Subcutaneous preadipocyte (primary cell): ENCODE results near the gene ABCF2. TPM values are rescaled to one million over a fixed set of nuclear protein-coding genes. Genes with fewer than 3 reads are reported as not detected.

Experiments
- total RNA-seq: library from RNA; depleted of rRNA; stranded (reverse); fragments of >200 nt; gene quantifications from 2 replicates; pipeline ENCODE4 v1.2.3, GENCODE V29; 2012

The ABCF2 gene
- 73.9 and 75.7 TPM in 2 replicates for total RNA-seq

DNA sequence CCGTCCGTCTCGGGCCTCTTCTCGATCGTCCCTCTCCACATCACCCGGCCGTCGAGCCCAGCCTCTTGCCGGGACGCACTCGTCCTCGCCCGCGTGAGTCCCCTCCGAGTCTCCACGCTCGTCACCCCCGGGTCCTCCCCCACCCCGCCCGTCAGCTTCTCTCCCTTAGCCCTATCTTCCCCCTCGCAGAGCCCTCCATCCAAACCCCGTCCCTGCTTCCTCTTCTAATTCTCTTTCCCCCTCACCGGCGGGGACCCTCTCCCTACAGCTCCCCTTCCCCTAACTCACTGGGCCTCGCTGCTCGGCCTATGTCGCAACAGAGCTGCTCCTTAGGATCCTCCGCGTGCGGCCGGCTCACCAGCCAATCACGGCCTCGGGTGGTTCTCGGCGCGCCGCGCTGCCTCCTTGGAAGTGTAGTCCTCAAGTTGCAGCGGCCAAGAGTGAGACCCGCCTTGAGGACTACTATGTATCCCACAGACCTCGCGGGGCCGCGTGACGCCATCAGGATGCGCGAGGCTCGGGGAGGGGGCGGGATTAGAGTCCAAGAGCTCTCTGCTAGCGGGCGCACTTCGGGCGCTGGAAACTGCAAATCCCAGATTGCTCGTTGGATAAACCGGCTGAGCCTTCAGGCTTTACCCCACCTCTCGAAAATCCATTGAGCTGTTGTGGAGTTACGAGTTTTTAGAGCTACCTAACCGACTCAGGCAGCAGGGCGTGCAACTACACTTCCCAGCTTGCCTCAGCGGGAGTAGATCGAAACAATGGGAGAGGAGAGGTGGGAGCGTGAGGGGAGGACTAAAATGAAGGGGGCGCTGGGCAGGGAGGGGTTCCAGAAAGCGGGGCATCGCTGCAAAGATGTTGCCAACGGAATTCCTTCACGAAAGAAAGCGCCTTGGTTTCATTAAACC, at the start of gene ABCF2:
TSS of gene ABCF2 (minus strand) at position 331 of the 908 bp plus-strand sequence. CDS start 747 bp downstream, outside the sequence.

DNA sequence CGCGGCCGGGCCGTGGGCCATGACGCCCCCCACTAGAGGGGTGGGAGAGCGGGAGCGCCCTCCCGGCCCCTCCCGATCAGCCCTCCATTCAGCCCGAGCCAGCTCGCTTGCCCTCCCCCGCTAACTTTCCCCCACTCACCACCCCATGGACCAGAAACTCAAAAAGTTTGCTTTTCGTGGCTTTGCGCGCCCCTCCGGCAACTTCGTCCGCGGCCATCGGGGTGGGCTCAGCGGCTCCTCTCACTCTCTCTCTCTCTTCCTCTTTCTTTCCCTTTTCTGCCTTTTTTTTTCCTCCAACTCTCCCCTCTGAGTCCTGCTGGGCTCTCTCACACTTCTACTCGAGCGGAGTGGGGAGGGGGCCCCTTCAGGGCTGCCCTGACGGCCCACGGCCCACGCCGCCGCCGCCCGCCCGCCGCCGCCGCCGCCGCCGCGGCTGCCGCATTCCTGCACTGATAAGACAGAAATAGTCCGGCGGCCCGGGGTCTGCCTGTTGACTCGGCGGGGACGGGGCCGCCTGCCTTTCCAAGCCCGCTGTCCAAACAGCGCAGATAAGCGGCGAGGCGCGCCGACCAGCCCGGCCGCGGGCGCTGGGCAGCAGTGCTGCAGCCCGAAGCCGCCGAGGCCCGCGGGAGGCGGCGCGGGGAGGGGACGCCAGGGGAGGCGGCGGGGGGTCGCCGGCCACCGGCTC, 21.5 kb upstream of the ABCF2 start, which contains the start of gene SMARCD3:
TSS of gene SMARCD3 (minus strand) at position 349 of the 688 bp plus-strand sequence. CDS start at position 217, 132 bp downstream.

DNA sequence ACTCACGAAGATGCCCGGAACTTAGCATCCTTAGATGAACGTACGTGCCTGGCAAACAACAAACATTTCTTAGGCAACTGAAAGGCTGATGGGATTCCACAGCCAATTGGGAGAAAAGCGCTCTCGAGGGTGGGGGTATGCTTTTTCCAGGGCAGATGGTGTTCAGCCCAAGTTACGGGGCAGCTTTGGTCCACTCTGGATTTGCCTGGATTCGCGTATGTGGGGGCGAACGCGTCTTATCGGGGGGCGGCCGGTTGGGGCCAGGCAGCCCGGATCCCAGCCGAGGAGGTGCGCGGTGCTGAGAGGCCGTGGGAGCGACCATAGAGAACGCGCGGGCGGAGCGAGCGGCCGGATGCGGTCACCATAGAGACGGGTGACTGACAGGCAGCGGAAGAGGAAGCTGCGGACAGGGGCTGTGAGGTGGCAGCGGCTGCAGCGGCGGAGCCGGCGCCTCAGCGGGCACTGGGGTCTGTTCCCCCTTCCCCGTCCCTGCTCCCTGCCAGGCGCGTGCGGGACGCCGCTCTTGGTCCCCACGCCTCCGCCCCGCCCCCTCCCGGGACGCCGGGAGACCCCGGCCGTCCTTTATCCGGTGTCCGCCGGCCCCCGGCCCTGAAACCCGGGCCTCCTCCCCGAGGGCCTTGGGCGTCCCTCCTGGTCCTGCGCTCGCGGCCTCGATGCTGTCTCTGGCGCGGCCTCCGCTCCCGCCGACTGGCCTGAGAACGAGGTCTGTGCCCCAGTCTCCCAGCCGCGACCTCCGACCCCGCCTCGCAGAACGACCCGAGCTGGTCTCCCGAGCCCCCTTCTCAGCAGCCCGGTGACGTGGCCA, 5.3 kb upstream of the ABCF2 start, which contains the start of gene CHPF2:
TSS of gene CHPF2 (plus strand) at position 393 of the 826 bp plus-strand sequence. CDS start 1,529 bp downstream, outside the sequence.

GRCh38 chr7:151210087-151210854, 16.7 kb downstream of the ABCF2 start, which contains the start of gene H2BK1:
Gene H2BK1 (minus strand): TSS chr7:151210488. CDS start chr7:151210318, 170 bp downstream.

DNA sequence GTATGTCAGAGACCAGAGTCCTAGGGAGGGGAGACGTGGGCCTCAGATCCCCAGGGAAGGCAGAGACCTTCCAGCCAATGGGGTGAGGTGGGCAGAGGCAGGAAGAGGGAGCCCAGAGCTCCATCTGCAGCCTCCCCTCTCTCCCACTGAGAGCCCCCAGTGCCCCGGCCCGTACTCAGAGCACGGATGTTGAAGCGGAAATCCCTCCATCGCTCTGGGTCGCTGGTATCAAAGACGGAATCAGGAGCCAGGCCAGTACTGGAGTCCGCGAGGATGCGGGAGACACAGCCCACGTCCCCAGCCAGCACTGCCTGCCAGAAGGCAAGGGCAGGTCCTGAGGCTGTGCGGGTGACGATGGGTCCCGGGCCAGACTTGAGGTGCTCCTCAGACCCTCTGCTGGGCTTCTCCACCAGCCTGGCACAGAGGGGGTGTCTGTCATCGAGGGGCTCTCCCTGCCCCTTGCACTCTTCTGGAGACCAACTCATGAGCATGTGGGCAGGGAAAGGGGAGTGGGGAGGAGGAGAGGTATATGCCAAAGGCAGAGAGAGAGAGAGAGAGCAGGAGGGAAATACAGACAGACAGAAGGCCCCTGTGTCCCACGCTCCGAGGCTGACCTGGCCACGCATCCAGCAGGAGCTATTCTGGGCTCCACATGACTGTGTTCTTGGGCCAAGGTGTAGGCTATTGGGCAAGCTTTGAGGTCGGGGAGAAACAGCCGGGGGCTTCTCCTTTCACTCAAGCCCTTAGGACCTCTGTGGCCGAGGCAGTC, 40.2 kb downstream of the ABCF2 start, which contains the start of gene ASB10:
TSS of gene ASB10 (minus strand) at position 611 of the 769 bp plus-strand sequence. CDS start at position 491, 120 bp downstream.

DNA sequence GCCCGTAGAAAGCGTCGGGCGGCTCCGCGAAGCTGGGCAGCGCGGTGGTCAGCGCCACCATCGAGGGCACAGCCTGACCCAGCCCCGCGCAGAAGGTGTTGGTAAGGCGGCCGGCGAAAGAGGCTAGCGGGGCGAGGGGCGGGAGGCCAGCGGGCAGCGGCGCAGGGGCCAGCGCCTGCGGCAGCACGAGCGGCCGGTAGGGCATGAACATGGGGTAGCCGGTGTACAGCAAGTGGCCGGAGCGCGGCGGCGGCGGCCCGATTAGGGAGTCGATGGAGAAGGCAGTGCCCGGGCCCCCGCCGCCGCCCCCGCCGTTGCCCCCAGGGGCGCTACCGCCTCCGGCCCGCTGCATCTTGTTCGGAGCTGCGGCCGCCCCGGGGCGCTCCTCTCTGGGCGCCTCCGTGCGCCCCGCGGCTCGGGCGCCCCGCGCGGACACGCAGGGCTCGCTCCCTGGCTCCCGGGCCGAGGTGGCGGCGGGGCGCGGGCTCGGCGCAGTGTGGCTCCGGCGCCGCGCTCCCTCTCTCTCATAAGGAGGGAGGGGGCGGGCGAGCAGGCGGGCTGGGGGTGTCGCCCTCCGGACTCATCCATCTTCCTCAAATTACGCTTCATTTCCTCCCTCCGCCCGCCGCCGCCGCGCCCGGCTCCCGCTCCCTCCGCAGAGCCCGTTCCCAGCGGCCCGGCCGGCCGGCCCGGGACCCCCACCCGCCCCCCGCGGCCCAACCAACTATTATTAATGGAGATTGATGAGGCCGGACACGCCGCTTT, 59.6 kb downstream of the ABCF2 start, which contains the start of gene GBX1:
TSS of gene GBX1 (minus strand) at position 498 of the 765 bp plus-strand sequence. CDS start at position 352, 146 bp downstream.

Other genes with a start within 250 kb of the ABCF2 start
- not detected in 2 replicates for gene KCNH2, start 248.9 kb downstream of the ABCF2 start, total RNA-seq
- gene NOS3, start 236.2 kb downstream of the ABCF2 start, total RNA-seq = 3.3 and 3.9 TPM in 2 replicates
- gene ATG9B, start 202.7 kb downstream of the ABCF2 start, total RNA-seq = 0.20 and 0.37 TPM in 2 replicates
- 33.8 and 48.9 TPM in 2 replicates for gene ABCB8, start 198.8 kb downstream of the ABCF2 start, total RNA-seq
- gene ASIC3, start 178.7 kb downstream of the ABCF2 start, total RNA-seq = 0.20 and 0.37 TPM in 2 replicates
- 15.1 and 19.5 TPM in 2 replicates for gene CDK5, start 169.3 kb downstream of the ABCF2 start, total RNA-seq
- gene SLC4A2, start 167.6 kb downstream of the ABCF2 start, total RNA-seq = 43.7 and 55.9 TPM in 2 replicates
- gene FASTK, start 146.4 kb downstream of the ABCF2 start, total RNA-seq = 57.7 and 68.2 TPM in 2 replicates
- gene TMUB1, start 143.7 kb downstream of the ABCF2 start, total RNA-seq = 12.5 and 15.8 TPM in 2 replicates
- gene AGAP3, start 140.7 kb downstream of the ABCF2 start, total RNA-seq = 52.2 and 60.0 TPM in 2 replicates
- gene GBX1, start 59.5 kb downstream of the ABCF2 start, total RNA-seq = not detected in 2 replicates
- not detected in 2 replicates for gene ASB10, start 40.0 kb downstream of the ABCF2 start, total RNA-seq
- not detected in 2 replicates for gene H2BK1, start 16.7 kb downstream of the ABCF2 start, total RNA-seq
- gene CHPF2, start 5.3 kb upstream of the ABCF2 start, total RNA-seq = 55.1 and 63.3 TPM in 2 replicates
- gene SMARCD3, start 21.5 kb upstream of the ABCF2 start, total RNA-seq = 17.6 and 17.8 TPM in 2 replicates
- gene NUB1, start 114.6 kb upstream of the ABCF2 start, total RNA-seq = 27.6 and 28.5 TPM in 2 replicates
- gene WDR86, start 182.8 kb upstream of the ABCF2 start, total RNA-seq = 0.78 and 1.8 TPM in 2 replicates
- under 0.01 and 0.37 TPM in 2 replicates for gene CRYGN, start 212.9 kb upstream of the ABCF2 start, total RNA-seq